ENCODE results near the gene EGFR. TPM values are rescaled to one million over a fixed set of nuclear protein-coding genes. Genes with fewer than 3 reads are reported as not detected.

Gene EGFR
- total and polyA plus RNA-seq, 2 donors (not counting 3 experiments of a cell fraction or from before 2014, with no cell fraction given): 1.5 to 4.1 TPM

DNA sequence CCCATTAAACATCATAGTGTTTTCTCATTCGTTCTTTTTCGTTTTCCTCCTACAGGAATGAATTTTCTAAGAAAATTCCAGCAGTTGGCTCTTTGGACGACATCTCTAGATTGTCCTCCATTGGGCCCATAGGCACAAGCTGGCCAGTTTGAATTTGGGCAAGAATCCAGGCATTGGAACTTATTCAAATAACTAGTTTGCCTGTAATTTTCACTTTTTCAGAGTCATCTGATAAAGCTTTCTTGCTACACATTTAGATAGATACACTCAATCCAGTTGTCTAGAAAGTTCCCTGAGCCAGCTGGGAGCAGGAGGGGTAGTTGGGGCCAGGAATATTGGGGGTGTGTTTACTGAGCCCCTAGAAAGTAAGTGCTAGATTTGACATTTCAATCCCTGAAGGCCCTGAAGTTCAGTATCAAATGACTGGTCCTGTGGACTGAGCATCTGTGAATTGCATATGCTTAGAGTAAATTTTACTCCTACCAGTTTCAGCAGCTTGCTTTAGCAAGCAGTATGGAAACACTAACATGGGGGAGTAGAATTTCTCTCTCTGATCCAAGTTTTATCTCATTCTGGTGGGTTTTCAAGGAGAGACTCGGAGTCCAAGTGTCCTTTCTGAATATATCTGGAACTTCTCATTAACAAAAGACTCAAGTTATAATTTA, 5.2 kb downstream of the EGFR start:
- Histone ChIP-seq H3K9ac (replicated peaks; ENCODE audit: extremely low read depth, insufficient read depth, low read length) (no peak overlapping the region), H3K79me2 (ENCODE audit: control insufficient read depth, insufficient read depth, low read length) (peaks cover 3% of the 10 kb centered on the region), H3K27me3 (ENCODE audit: control insufficient read depth in 2 of 2, insufficient read depth in 2 of 2, low read length in 2 of 2) (no peaks in the 10 kb centered on the region), H2AFZ (ENCODE audit: low read depth, low read length) (no peak overlapping the region), H3K4me1 (ENCODE audit: control insufficient read depth, extremely low read depth, insufficient read depth, low read length) (peaks cover 4% of the 10 kb centered on the region), H3K9me3 (replicated peaks; ENCODE audit: control insufficient read depth, insufficient read depth, low read length) (no peaks in the 10 kb centered on the region), H3K36me3 (ENCODE audit: control insufficient read depth in 2 of 2, extremely low read depth in 1 of 2, insufficient read depth in 2 of 2, low read length in 2 of 2) (no peaks in the 10 kb centered on the region), H3K4me3 (replicated peaks in 1 of 3; ENCODE audit: insufficient read depth in 1 of 3, low read depth in 1 of 3, low read length in 3 of 3) (no peak overlapping the region), H3K4me2 (ENCODE audit: insufficient read depth, low read length) (no peak overlapping the region), H3K9me1 (replicated peaks; ENCODE audit: control insufficient read depth, extremely low read depth, insufficient read depth, low read length) (no peaks in the 10 kb centered on the region), H4K20me1 (replicated peaks; ENCODE audit: control insufficient read depth, extremely low read depth, insufficient read depth, low read length) (no peaks in the 10 kb centered on the region), H3K27ac (ENCODE audit: insufficient read depth, low read depth, low read length) (no peak overlapping the region)
- intact Hi-C loops (cut with micrococcal nuclease) (no loop called here), dilution Hi-C loops (cut with MboI; ENCODE audit: extremely low pct_ligation_motif_present, low sequenced_read_pairs) (no loop called here)
- ChIA-PET POLR2A (no interaction called here), CTCF (no interaction called here)
- DNase-seq (ENCODE audit: low read depth, low spot score): no peak
- TF ChIP-seq JUN (IDR thresholded peaks at IDR 0.05; ENCODE audit: borderline replicate concordance, insufficient read depth, insufficient read length, low read depth): no peak
- TF ChIP-seq MYC (IDR thresholded peaks at IDR 0.05; ENCODE audit: low read depth, low read length): no peak
- TF ChIP-seq, protein P1, sequence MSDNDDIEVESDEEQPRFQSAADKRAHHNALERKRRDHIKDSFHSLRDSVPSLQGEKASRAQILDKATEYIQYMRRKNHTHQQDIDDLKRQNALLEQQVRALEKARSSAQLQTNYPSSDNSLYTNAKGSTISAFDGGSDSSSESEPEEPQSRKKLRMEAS (IDR thresholded peaks at IDR 0.05; ENCODE audit: insufficient read depth, insufficient read length): no peak
- no peak for TF ChIP-seq POLR2A (IDR thresholded peaks at IDR 0.05; ENCODE audit: low read depth, low read length)
- no TSS peak for BruUV-seq (replicated peaks)
- FAIRE-seq: no peak

DNA sequence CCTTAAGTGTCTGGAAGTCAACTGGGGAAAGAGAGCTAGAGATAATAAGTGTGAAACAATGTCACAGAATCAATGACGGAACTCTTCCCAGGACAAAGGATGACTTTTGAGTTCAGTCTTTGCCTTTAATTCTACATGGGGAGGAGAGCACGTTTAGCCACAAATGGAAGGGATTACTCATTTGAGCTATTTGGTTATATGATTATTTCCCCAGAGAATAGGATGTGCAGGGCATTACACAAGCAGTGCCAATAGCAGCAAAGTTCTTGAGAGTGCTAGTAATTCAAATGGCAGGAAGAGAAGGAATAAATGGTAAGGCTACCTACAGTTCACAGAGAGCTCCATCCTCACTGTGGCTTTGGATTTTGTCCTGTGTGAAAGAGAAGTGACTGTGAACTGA, 6.0 kb downstream of the EGFR start:
- Histone ChIP-seq H2AFZ (ENCODE audit: low read depth, low read length) (no peak overlapping the region), H3K9me3 (replicated peaks; ENCODE audit: control insufficient read depth, insufficient read depth, low read length) (no peaks in the 10 kb centered on the region), H3K27me3 (ENCODE audit: control insufficient read depth in 2 of 2, insufficient read depth in 2 of 2, low read length in 2 of 2) (no peaks in the 10 kb centered on the region), H3K27ac (ENCODE audit: insufficient read depth, low read depth, low read length) (no peak overlapping the region), H3K79me2 (ENCODE audit: control insufficient read depth, insufficient read depth, low read length) (peaks cover 3% of the 10 kb centered on the region), H4K20me1 (replicated peaks; ENCODE audit: control insufficient read depth, extremely low read depth, insufficient read depth, low read length) (no peaks in the 10 kb centered on the region), H3K4me3 (replicated peaks in 1 of 3; ENCODE audit: insufficient read depth in 1 of 3, low read depth in 1 of 3, low read length in 3 of 3) (no peak overlapping the region), H3K9me1 (replicated peaks; ENCODE audit: control insufficient read depth, extremely low read depth, insufficient read depth, low read length) (no peaks in the 10 kb centered on the region), H3K36me3 (ENCODE audit: control insufficient read depth in 2 of 2, extremely low read depth in 1 of 2, insufficient read depth in 2 of 2, low read length in 2 of 2) (no peaks in the 10 kb centered on the region), H3K4me1 (ENCODE audit: control insufficient read depth, extremely low read depth, insufficient read depth, low read length) (peaks cover 4% of the 10 kb centered on the region), H3K4me2 (ENCODE audit: insufficient read depth, low read length) (no peak overlapping the region), H3K9ac (replicated peaks; ENCODE audit: extremely low read depth, insufficient read depth, low read length) (no peak overlapping the region)
- DNase-seq (ENCODE audit: low read depth, low spot score): no peak
- TF ChIP-seq POLR2A (IDR thresholded peaks at IDR 0.05; ENCODE audit: low read depth, low read length) (no peak), GATA2 (IDR thresholded peaks at IDR 0.05; ENCODE audit: insufficient read depth, insufficient read length, low read depth, low read length) (no peak), POLR2AphosphoS5 (IDR thresholded peaks at IDR 0.05; ENCODE audit: insufficient read depth, low read depth, low read length) (no peak), EZH2 (IDR thresholded peaks at IDR 0.05; ENCODE audit: borderline replicate concordance, low read depth, low read length, severe bottlenecking) (no peak), FOS (IDR thresholded peaks at IDR 0.05; ENCODE audit: borderline replicate concordance, insufficient read depth, low read length) (no peak)
- TF ChIP-seq, protein P2, sequence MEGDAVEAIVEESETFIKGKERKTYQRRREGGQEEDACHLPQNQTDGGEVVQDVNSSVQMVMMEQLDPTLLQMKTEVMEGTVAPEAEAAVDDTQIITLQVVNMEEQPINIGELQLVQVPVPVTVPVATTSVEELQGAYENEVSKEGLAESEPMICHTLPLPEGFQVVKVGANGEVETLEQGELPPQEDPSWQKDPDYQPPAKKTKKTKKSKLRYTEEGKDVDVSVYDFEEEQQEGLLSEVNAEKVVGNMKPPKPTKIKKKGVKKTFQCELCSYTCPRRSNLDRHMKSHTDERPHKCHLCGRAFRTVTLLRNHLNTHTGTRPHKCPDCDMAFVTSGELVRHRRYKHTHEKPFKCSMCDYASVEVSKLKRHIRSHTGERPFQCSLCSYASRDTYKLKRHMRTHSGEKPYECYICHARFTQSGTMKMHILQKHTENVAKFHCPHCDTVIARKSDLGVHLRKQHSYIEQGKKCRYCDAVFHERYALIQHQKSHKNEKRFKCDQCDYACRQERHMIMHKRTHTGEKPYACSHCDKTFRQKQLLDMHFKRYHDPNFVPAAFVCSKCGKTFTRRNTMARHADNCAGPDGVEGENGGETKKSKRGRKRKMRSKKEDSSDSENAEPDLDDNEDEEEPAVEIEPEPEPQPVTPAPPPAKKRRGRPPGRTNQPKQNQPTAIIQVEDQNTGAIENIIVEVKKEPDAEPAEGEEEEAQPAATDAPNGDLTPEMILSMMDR (IDR thresholded peaks at IDR 0.05; ENCODE audit: extremely low read depth in 1 of 2, insufficient read depth in 1 of 2, low read depth in 1 of 2, low read length in 2 of 2): no peak
- BruUV-seq (replicated peaks): no TSS peak
- no peak for FAIRE-seq
- intact Hi-C loops (cut with micrococcal nuclease): no loop called here
- POLR2A ChIA-PET: no interaction called here
- CTCF ChIA-PET: interaction anchor here (1.9 kb wide), 1 partner anchor 230 kb away, joined by 6 read pairs; no protein-coding TSS in a partner anchor
- dilution Hi-C loops (cut with MboI; ENCODE audit: extremely low pct_ligation_motif_present, low sequenced_read_pairs): no loop called here

Measured in endothelial cell of umbilical vein (primary cell).